RWPE1 (cell line): Measurements from ENCODE around the gene FRAS1.

Source experiments
- CTCF ChIA-PET: fragments of 350-600 bp; sonication (Branson Sonifier 250); formaldehyde crosslinking; extraction: SDS; loops from one replicate; lab custom pipeline; 2021; lab: Yijun Ruan, JAX
- POLR2A ChIA-PET: fragments of 400-600 bp; formaldehyde crosslinking; extraction: SDS; loops from one replicate; lab custom pipeline; 2020; ENCODE audit warnings: antibody characterized with exemption; ENCODE audit not compliant: low non-redundant PET; lab: Yijun Ruan, JAX
- DNase-seq: peaks from one replicate; pipeline ENCODE4 v3.0.0; 2012; ENCODE audit warnings: low spot score
- H3K27ac ChIP-seq: fragments of 450-650 bp; 2 replicates; pipeline ENCODE4 v1.5.1; 2017
- TF ChIP-seq, protein P1 (sequence below): fragments of 450-650 bp; conservative IDR thresholded peaks from 2 replicates; pipeline ENCODE4 v1.5.1; 2017; ENCODE audit warnings: low read depth, mild to moderate bottlenecking

The FRAS1 gene

DNA sequence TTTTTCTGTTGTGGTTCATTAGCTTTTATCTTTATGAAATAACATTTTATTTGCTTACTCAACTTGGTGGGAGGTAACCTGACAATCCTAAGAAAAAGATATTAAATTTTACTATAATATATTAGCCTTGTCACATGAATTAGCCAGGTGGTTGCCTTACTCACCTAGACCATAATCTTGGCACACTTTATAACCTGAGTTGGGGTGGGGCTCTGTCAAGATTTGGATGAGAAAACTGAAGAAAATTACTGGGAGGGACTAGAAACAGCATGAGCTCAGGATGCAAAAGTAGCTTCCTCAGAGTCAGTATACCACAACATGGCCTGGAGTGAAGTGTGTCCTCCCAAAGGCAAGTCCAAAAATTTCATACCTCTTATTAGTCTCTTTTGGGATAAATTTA is 329.6 kb downstream of the FRAS1 start:
- DNase-seq, result no peak
- POLR2A ChIA-PET, result no interaction called here
- CTCF ChIA-PET, result no interaction called here
- TF ChIP-seq, protein P1, sequence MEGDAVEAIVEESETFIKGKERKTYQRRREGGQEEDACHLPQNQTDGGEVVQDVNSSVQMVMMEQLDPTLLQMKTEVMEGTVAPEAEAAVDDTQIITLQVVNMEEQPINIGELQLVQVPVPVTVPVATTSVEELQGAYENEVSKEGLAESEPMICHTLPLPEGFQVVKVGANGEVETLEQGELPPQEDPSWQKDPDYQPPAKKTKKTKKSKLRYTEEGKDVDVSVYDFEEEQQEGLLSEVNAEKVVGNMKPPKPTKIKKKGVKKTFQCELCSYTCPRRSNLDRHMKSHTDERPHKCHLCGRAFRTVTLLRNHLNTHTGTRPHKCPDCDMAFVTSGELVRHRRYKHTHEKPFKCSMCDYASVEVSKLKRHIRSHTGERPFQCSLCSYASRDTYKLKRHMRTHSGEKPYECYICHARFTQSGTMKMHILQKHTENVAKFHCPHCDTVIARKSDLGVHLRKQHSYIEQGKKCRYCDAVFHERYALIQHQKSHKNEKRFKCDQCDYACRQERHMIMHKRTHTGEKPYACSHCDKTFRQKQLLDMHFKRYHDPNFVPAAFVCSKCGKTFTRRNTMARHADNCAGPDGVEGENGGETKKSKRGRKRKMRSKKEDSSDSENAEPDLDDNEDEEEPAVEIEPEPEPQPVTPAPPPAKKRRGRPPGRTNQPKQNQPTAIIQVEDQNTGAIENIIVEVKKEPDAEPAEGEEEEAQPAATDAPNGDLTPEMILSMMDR, result no peak
- H3K27ac ChIP-seq, result no peak overlapping the region

DNA sequence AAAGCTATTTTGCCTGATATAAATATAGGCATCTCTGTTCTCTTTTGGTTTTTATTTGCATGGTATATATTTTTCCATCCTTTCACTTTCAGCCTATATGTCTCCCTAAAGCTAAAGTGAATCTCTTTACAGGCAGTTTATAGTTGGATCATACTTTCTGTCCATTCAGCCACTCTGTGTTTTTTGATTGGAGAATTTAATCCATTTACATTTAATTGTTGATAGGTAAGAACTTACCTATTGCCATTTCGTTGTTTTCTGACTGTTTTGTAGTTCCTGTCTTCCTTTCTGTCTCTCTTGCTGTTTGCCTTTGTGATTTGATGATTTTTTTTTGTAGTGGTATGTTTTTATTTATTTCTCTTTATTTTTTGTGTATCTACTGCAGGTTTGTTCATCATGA is 338.5 kb downstream of the FRAS1 start:
- DNase-seq, result no peak
- TF ChIP-seq, protein P1, result no peak
- ChIA-PET CTCF (no interaction called here), POLR2A (no interaction called here)
- H3K27ac ChIP-seq, result no peak overlapping the region

DNA sequence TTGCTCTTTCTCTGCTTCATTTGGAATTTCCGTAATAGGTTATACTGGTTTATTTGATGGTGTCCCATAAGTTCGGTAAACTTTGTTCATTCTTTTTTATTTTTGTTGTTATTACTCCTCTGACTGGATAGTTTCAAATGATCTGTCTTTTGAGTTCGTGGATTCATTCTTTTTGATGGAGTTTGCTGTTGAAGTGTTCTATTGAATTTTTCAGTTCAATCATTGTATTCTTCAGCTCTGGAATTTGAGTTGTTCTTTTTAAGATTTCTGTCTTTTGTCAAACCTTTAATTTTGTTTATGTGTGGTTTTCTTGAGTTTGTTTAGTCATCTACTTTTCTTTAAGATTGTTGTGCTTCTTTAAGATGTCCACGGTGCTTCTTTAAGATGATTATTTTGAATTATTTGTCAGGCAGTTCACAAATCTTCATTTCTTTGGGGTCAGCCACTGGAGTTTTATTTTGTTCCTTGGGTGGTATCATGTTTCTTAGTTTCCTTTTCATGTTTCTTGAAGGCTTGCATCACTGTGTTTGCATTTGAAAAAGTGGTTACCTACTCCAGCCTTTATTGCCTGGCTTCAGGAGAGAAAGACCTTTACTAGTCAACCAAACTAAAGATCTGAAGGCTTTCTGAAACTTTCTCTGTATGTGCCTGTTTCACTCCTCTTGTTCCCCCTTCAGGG is 339.6 kb downstream of the FRAS1 start:
- no peak overlapping the region for H3K27ac ChIP-seq
- ChIA-PET POLR2A (no interaction called here), CTCF (no interaction called here)
- TF ChIP-seq, protein P1, result no peak
- DNase-seq, result no peak

DNA sequence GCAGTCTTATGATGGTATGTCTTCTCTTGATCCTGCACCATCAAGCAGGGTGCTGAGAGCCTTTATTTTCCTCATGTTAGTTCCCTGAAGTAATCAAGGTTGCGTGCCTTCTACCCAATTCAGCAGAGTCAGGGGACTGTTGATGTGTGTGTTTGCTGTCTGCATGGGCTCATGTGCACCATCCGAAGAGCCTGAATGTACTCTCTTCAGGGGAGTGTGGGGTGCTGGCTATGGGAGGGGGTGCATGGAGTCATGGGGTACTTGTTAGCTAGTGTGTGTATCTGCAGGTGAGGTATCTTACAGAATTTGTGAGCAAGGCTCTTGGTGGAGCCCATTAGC is 340.1 kb downstream of the FRAS1 start:
- TF ChIP-seq, protein P1, result no peak
- ChIA-PET POLR2A (no interaction called here), CTCF (no interaction called here)
- DNase-seq, result no peak
- H3K27ac ChIP-seq, result no peak overlapping the region

DNA sequence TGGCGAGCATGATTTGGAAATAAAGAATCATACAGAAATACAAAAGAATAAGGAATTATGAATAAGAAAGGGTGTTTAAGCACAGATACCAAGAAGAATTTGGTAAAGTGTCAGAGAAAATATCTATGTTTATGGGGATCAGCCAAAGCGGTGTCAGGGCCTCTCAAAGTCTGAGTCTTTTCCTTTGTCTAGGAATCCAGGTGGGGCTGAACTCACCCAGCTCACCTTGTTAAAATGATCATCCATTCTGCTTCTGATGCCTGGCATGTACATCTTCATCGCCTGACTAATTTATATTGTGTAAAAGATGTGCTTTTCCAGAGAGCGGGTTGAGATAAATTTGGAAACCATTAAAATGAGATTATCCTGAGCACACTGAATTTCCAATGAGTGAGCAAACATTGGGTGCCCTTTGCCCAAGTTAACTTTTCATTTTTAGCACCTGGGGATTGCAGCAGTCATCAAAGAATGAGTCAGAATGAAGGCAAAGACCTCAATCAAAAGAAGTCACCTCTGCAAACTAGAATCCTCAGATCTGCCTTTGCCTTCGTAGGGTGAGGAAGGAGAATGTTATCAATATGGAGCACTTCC is 352.6 kb downstream of the FRAS1 start:
- ChIA-PET POLR2A (no interaction called here), CTCF (no interaction called here)
- TF ChIP-seq, protein P1, result no peak
- DNase-seq, result no peak
- no peak overlapping the region for H3K27ac ChIP-seq

DNA sequence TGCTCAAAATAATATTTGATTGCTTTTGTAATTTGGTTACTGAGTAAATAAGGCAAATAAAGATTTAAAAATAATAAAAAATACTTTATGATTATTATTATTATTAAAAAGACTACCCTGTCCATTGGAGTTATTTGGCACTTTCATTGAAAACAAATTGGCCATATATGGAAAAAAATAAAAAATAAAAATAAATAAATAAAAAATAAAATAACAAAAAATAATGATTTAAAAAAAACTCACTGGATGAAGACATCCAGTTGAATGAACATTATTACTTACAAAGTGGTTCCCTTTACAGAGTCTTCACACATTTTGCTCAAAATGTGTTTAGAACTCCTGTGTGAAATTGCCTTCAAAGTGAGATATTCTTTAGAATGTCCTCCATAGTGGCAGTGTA is 353.1 kb downstream of the FRAS1 start:
- no peak overlapping the region for H3K27ac ChIP-seq
- ChIA-PET CTCF (no interaction called here), POLR2A (no interaction called here)
- no peak for DNase-seq
- TF ChIP-seq, protein P1, result no peak
